Skin of body (tissue), 2 donors: ENCODE measurements around the gene ACOX2. TPM values are rescaled to one million over a fixed set of nuclear protein-coding genes. Genes with fewer than 3 reads are reported as not detected.

Source experiments
- DNase-seq: peaks from one replicate; lab custom pipeline; 2025; lab: John Stamatoyannopoulos, UW
- total RNA-seq: library from RNA; depleted of rRNA; stranded (reverse); fragments of >200 nt; gene quantifications from one replicate; pipeline ENCODE4 v1.2.3, GENCODE V29; 2014

Gene ACOX2
- total RNA-seq, 1 donor from 2014 or later = 15.8 TPM

DNA sequence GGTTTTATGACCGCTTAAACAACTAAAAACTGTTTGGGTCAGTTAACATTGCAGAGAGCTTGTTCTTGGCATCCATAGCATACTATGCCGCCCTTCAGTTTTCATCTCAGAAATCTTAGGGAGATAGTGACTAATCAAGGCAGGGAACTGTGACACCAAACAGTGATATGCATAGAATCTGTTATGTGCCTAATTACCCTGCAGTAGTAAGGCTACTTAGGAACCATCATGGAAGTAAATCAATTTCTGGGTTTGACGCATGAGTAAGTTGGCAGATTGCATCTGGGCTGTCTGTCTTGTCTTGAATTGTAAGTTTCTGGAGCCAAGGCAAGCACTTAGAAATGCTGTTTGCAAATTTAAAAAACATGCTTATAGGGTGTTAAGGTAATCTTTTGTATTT is 22.6 kb downstream of the ACOX2 start:
- no peak for DNase-seq

DNA sequence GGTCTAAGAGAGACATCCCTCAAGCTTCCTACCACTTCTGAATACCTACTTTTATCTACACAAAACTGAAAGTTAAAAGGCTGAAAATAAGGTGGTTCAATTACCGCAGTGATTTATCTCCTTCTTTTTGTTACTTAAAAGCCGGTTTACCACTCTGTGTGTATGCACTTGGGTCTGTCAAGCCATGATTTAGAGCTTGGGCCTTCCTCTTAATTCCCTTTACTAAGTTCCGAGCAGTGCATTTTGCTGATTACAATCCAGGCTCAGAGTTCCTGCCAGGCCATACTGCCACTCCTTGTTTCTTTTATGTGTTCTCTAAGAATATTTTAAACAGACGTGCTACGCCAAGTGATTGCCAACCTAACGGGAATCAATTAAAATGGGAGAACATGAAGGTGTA is 28.6 kb downstream of the ACOX2 start:
- DNase-seq = no peak

DNA sequence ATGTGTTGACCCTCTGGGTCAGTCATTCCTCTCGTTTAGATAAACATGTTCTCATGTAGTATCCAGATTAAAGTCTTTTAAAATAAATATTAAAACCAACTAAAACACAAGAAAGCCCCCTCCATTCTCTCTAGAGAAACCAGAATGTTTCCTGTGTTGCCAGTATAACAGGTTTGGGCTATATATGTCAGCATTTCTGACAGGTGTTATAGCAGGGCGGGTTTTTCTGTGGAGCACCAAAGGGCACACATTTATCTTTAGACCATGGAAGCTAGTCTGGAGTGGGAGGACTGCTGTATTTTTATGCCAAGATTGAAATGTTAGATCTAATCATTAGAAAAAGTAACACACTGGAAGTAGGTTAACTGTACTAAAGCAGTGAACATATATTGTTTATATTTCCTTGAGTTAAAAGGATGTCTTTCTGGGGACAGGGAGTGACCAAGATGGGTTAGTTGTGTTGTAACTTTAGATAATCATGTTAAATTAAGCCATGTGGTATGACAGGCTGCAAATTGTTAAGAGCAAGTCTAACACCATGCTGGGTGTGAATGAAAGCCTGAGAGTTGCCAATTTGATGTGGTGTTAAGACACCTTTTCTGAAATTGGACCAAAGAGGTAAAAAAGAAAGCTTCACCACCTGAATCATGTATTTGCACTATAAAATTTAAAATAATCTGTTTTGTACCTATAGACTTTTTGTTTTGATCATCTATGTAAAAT is 29.5 kb downstream of the ACOX2 start:
- DNase-seq = no peak

DNA sequence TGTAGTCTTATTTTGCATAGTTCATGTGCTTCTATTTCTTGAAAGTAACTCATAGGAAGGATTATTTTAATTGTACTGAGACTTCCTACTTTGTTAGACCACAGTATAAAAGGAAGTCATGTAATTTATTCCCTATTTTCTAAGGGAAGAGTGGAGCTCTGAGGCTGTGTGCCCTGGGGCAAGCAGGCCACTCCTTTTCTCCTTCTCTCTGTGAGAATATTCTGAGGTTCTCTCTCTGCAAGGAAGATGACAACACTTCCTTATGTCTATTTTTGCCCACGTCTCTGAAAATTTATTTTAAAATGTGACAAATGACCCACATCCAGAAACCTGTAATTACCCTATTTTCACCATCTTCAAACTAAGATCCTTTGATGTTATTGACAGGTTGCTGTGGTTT is 34.1 kb downstream of the ACOX2 start:
- no peak for DNase-seq

DNA sequence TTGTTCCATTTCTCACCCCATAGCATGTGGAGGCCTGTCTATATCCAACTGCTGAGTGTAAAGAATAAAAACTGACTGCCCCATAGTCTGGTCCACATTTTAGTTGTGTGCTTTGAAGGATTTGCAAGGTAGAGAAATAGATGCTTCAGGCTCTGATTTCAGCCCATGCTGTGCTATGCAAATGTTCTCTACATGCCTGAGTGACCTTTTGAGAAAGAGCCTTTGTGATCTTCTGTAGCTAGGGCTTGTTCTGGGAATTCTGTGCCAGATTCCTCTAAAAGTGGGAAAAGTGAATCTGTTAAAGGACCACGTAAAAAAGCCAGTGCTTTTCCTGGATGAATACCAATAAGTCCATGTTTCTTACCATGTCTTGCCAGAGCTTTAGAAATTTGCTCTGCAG is 39.9 kb downstream of the ACOX2 start:
- no peak for DNase-seq

DNA sequence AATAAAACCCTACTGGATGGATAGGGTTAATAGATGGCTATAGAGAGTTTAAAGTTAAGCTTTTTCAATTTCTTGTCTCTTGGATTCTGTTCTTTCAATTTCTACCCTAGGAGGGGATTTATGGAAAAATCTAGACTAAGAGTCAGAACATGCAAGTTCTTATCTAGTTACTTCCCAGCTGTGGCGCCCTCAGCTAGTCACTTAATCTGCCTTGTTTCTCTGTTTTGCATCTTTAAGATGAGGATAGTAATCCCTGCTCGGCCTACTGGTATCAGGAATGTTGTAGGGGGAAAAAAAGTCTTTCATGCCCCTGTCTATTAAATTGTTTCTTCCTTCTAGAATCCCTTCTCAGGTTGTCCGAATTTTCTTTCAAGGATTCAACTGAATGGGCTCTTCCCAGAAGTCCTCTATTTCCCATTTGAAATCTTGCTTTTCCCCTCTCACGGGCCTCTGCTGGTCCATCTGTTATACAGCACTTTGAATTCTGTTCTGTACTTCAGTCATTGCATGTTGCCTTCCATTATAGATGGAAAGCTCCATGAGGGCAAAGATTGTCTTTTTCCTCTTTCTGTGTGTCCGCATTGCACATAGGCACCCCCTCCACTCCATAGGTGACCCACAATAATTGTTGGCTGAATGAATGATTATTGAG is 40.7 kb downstream of the ACOX2 start:
- DNase-seq = no peak

DNA sequence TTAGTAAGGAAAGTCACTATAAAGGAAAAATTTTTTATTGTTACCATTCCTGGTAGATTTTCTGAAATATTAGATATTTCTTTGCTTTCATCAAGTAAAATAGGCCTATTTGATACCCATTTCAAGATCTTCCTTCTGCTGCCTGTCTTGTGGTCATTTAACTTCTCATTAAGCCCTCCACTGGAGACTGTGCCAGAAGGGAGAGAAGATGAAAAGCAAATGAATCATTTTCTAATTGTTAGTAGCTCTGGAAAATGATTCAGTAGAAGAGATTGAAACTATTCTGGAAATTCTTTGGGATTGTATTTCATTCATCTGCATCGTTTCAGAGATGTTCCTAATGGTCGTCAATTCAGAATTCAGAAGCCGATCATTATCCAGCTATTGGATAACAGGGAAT is 41.9 kb downstream of the ACOX2 start:
- DNase-seq = no peak

DNA sequence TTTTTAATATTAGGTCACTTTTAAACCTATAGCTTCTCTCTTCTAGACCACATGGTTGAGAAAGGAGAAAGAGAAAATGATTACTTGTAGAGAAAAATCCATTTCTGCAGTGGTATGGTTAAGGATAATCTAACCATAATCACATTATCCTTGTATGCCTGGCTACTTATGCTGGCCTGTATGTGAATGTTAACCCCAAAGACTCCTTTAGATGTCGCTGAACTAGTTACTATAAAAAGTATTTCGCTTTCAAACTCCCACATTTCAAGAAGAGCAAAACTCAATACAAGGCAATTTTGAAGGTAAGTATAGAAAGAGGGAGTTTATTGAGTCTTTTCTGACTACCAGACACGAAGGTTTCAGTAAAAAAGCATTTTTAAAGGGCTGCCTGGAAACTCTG is 42.9 kb downstream of the ACOX2 start:
- no peak for DNase-seq

DNA sequence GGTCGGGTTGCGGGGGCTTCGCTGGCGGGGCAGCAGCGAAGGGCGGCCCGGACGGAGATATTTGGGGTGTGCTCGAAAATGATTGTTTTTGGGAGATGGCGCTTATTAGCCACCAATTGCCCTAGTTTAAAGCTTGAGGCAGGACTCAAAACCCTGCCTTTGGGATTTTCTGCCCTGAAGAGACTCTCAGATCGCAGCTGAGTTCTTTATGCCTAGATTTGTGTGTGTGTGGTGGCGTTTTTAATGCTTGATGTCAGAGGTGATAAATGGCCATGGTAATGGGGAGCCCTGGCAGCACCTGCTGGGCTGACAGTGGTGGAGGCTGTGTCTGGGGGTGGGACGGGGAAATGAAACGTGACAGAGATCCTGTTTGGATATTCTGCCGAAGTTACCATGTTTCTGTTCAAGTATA is 44.5 kb downstream of the ACOX2 start:
- no peak for DNase-seq

DNA sequence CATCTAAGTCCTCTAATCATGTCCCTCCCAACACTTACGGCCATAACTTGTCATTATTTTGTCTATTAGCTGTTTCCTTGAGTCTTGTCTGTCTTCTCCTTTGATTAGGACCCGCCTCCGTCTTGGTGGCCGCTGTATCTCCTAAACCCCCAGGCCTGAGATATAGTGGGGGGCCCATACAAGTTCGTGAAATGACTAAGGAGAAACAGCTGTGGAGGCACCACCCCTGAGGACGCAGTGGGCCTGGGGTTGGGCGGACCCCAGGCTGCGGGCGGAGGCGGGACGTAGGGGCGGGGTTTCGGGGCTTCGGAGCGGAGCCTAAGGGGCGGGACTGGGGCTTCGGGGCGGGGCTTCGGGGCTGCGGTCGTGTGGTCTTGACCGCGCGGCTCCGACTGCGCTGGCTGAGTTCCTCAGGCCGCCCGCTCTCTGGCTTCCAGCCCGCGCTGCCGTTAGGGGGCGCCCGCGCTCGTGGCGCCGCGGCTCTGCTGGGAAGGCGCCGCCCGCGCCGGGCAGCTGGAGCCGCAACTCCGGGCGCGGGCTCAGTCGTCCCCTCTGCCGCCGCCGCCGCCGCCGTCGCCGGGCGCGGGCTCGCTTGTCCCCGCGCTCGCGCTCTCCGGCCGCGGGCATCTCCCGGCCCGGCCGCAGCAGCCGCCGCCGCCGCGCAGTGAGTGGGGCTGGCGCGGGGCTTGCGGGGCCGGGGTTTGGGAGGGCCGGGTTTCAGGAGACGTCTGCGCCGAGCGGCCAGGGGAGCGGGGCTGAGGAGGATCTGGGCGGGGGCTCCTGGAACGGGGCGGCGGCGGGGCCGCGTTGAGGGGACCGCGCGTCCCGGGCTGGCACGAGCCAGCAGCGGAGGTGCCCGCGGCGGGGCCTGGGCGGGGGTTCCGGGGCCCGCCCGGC is 45.2 kb downstream of the ACOX2 start, which contains the start of gene KCTD6:
TSS of gene KCTD6 (plus strand) at position 591 of the 897 bp plus-strand sequence. CDS start 6,660 bp downstream, outside the sequence.
- DNase-seq = peak; percentile 95

DNA sequence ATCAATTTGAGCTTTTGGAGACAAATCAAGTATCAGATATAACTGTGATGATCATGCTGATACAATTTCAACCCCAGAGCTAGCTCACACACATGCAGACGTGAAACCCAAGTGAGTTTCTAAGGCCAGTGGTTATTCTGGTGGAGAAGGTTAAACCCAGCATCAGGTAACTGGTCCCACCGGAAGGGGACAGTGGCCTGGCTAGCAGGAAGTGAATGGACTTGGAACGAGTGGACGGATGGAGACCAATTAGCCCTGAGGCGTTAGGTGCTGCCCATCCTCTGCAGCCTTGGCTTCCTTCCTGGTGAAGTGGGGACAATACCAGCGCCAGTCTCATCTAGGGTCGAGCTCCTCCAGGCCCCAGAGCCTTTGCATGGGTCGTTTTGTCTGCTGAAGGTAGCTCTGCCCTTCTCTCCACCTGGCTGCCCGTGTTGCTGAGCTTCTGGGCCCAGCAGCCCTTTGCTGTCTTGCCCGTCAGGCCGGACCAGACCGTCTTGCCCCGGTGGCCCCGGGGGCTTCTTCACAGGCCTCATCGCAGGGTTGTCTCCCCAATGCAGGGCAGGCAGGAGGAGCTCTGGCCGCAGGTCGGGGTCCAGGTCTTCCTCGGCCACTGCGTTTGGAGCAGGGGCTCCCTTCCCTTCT is 46.0 kb downstream of the ACOX2 start:
- DNase-seq = no peak

DNA sequence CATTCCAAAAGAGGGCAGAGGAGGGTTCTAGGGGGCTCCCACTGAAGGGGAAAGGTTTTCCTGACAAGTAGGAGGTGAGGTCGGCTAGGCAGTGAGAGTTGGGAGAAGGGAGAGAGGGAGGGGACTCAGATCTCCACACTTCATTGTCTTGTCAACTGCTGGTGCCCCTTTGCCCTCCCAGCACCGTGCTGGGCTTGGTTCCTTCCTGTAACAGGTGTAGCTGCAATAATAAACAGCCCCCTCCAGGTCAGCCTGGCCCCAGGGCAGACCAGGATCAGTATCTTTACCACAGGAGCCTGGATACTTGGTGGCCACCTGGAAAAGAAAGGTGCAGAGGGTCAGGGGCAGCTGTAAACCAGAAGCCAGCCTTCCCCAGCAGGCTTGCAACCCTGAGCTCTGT is 48.0 kb downstream of the ACOX2 start:
- DNase-seq = no peak

DNA sequence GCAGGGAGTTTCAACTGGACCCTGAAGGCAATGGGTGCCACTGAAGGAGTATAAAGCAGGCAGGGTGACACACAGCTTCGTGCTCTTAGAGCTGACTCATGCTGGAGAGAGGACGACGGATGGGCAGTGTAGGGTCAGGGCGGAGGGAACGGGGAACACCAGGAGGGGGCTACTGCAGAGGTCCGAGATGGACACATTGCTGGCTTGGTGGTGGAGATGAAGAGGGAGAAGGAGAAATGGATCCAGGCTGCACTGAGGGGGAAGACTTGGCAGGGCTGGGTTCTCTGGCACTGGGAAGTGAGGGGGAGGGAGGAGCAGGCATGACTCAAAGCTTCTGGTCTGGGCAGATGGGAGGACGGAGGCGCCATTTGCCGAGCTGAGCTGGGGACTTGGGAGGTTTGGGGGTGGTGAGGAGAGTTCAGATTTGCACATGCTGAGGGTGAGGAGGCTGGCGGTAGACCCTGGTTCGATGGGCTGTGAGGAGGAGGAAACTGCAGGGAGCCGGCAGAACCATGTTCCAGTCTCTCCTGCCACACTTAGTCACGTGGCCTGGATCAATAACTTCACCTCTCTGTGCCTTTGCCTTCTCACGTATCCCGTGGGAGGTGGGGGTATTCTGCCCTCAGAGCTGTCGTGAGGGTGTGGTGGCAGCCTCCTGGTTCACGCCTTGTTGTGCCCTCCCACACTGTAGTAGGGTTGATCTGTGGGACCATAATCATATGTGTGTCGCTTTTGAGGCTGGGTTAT is 49.7 kb downstream of the ACOX2 start:
- DNase-seq = no peak

DNA sequence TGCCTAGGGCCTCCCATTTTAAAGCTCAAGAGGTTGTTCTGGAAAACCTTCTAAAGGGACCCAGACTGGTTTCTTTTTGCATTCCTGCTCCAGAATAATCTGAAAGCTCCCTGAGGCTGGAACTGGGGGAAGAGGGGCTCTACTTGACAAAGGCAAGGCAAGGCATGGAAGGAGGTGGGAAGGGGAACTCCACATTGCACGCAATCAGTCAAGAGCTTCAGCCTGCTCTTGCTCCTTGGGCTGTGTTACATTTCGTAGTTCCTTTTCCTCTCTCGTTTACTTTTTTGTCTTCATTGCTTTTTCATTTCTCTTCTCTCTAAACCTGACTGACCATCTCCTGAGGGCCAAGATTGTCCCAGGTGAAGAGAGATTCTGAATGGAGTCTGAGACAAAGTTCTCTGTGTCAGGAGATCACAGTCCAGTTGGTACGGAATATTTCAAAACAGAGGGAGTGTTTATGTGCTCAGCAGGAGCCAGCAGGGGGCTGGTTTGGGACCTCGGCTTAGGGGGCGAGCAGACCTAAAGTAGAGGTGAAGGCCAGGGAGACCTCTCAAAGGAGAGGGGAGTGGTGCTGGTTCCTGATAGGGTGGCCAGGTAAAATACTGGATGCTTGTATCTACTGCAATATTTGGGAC is 51.1 kb downstream of the ACOX2 start:
- DNase-seq = no peak

DNA sequence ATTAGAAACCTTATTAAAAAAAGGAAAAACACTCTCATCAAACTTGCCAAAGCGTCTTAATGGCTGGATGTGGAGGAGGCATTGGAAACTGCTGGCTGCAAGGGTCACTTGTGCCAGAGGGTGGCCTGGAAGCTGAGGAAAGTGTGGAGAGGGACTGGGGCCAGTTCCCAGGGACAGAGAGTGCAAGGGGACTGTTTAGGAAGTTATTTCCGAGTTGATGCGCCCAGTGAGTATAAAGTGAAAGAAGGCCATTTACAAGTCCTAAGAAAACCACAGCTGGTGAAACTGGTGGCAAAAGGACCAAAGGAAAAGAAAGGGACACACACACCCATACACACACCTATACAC is 52.3 kb downstream of the ACOX2 start:
- no peak for DNase-seq

DNA sequence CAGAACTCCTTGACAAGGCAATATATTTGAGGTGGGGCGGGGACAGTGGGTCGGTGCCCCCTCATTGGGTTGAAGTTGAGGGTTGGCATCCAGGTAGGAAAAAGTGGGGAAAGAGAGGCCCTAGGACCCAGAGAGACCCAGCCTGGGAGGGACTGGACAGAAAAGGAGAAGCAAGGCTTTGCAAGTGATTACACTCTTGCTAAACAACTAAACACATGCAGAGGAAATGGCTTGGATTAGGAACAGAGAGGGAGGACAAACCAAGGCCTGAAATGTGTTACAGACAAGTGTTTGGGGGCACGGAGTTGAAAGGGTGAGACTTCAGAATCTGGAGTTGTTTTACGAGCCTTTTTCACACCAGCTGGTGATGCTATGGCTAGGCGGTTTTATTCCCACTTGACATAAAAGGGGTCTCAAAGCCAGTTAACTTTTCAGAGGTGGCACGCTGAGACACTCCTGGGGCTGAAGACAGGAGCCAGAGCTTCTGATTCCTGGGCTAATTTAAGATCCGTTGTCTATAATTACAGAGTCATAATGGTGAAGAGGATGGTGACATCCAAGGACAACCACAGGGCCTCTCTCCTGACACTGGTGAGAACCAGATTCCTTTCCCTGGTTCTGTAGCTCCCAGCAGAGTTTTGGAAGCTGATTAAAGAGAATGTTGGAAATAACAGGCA is 52.8 kb downstream of the ACOX2 start:
- peak; percentile 26 for DNase-seq

DNA sequence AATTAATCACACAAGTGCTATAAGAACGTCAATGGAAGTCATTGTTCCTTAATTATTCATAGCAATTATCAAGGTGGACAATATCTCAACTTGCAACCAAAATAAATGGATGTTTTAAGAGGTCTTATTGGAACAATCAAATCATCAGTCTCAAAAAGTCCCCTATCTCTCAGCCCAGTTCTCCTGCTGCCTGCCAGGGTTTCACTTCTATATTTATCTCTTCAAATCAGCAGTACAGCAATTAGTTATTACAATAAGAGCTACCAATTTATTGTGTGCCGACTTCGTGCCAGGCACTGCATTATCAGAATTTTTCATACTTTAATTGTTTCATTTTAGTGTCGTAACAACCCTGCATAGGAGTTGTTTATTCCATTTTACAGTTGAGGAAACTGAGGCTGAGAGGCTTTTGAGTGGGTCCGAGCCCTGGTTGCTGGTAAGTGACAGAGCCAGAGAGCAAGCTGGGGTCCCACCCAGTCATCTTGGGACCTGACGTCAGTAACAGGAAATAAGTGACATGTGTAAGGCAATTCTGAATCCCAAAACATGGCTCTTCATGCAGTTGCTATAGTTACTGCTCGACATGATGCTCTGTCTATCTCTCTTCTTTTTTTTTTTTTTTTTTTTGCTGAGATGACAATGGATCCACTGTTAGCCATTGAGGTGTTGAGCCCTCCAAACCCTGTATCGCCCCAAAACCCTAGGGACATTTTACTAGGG is 53.9 kb downstream of the ACOX2 start:
- no peak for DNase-seq

DNA sequence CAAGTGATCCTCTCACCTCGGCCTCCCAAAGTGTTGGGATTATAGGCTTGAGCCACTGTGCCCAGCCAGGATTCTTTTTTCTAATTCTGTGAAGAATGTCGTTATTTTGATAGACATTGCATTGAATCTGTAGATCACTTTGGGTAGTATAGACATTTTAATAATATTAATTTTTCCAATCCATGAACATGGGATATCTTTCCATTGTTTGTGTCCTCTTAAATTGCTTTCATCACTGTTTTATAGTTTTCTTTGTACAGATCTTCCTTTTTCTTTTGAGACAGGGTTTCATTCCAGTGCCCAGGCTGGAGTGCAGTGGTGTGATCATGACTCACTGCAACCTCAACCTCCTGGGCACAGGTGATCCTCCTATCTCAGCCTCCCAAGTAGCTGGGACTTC is 56.7 kb downstream of the ACOX2 start:
- no peak for DNase-seq

DNA sequence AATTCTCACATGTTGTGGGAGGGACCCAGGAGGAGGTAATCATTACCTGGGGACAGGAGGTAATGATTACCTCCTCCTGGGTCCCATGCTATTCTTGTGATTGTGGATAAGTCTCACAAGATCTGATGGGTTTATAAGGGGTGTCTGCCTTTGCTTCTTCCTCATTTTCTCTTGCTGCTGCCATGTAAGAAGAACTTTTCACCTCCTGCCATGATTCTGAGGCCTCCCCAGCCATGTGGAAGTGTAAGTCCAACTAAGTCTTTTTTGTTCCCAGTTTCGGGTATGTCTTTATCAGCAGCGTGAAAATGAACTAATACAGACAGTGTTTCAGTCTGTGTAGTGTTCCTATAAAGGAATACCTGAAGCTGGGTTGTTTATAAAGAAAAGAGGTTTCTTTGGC is 58.2 kb downstream of the ACOX2 start:
- no peak for DNase-seq
